ENCODE results near the gene EMC6. TPM values are rescaled to one million over a fixed set of nuclear protein-coding genes. Genes with fewer than 3 reads are reported as not detected.
A peak's percentile ranks its signal among the peaks of the same experiment; 100 is the strongest.

The EMC6 gene
- total RNA-seq, 1 experiment from 2014 or later: 72.2 TPM

DNA sequence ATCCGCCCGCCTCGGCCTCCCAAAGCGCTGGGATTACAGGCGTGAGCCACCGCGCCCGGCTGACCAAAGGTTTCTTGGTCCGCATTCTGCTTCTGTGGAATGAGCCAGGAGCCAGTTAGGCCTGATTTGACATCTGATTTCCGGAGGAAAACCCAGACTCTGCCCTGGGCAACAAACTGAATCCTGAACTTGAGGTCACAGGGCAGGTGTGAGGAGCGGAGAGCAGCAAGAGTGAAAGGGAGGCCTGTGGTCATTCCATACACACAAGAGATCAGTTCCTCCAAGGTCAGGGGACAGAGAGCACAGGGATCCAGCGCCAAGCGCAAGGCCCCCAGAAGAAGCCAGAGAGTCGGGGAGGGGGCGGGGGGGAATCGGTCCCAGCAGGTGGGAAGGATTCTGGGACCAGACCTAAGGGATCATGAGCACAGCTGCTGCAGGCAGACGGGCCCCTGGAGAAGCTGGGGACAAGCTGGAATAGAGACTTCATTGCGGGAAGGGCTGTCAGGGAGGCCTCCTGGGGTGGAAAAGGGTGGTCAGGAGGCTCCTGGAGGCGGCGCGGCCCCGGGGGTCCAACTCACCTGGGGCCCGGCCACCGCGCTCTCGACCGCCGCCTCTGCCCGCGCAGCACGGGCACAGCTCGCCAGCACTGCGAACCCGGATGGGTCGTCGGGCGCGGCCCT is 33.0 kb upstream of the EMC6 start:
- Mint-ChIP-seq H3K27ac (peak overlapping the region; percentile 9 to 98 (median 89); a peak in 5 of 7 replicates), H3K27me3 (ENCODE audit: low read depth) (no peaks in the 10 kb centered on the region), H3K4me1 (peaks cover 19 to 20% of the 10 kb centered on the region in 2 experiments), H3K9me3 (no peaks in the 10 kb centered on the region), H3K4me3 (peak overlapping the region; percentile 96 to 98), H3K36me3 (ENCODE audit: insufficient read depth in 1 of 3, low read depth in 3 of 3) (peaks cover 7 to 33% (median 30%) of the 10 kb centered on the region in 3 experiments)
- Histone ChIP-seq H3K4me1 (ENCODE audit: insufficient read depth, low read length) (no peaks in the 10 kb centered on the region), H2AK5ac (ENCODE audit: insufficient read length, low read length) (no peak overlapping the region), H3K27me3 (ENCODE audit: insufficient read depth, low read length) (no peaks in the 10 kb centered on the region), H3K4ac (ENCODE audit: low read depth, low read length) (no peak overlapping the region), H3T11ph (ENCODE audit: low read length) (no peak overlapping the region), H4K91ac (ENCODE audit: insufficient read length, low read depth, low read length) (no peak overlapping the region), H3K23ac (ENCODE audit: insufficient read length, low read depth, low read length) (no peak overlapping the region), H2AFZ (ENCODE audit: low read length) (no peak overlapping the region), H3K56ac (ENCODE audit: insufficient read length, low read depth, low read length) (no peak overlapping the region), H4K8ac (replicated peaks; ENCODE audit: insufficient read length, low read depth, low read length) (no peak overlapping the region), H3K27ac (ENCODE audit: insufficient read length, low read depth, low read length) (no peak overlapping the region), H4K20me1 (ENCODE audit: control insufficient read depth, insufficient read depth, insufficient read length) (no peaks in the 10 kb centered on the region), H3K4me2 (ENCODE audit: insufficient read depth, insufficient read length, low read length) (peak overlapping the region; percentile 74), H2BK5ac (ENCODE audit: insufficient read length, low read length) (no peak overlapping the region), H3K9ac (ENCODE audit: extremely low read depth, insufficient read length, low read length) (peak overlapping the region; percentile 74), H2BK12ac (ENCODE audit: insufficient read length, low read depth, low read length) (no peak overlapping the region), H4K5ac (ENCODE audit: insufficient read length, low read depth, low read length) (no peak overlapping the region), H2BK120ac (ENCODE audit: low read depth, low read length, poor library complexity, severe bottlenecking) (no peak overlapping the region), H2BK20ac (ENCODE audit: low read depth, low read length, poor library complexity, severe bottlenecking) (no peak overlapping the region), H2BK15ac (ENCODE audit: low read depth, low read length) (no peak overlapping the region), H3K23me2 (ENCODE audit: insufficient read length, low read depth, low read length, poor library complexity, severe bottlenecking) (peaks cover 11% of the 10 kb centered on the region), H3K18ac (ENCODE audit: insufficient read length, low read depth, low read length) (no peak overlapping the region), H3K14ac (ENCODE audit: insufficient read depth, low read length) (peak overlapping the region; percentile 77), H3K79me1 (ENCODE audit: insufficient read depth, low read depth, low read length, poor library complexity, severe bottlenecking) (peaks cover 9% of the 10 kb centered on the region), H3K9me3 (ENCODE audit: control insufficient read depth, low read depth, low read length) (no peaks in the 10 kb centered on the region), H3K79me2 (ENCODE audit: insufficient read depth, low read length) (peaks cover 7% of the 10 kb centered on the region; the same call in 1 of the 2 replicates)
- DNase-seq: no peak
- no CpG with 5 or more reads among the region's 38 CpGs for WGBS (ENCODE audit: extremely low coverage, insufficient read length, low lambda C conversion rate)
- TF ChIP-seq, protein P1, sequence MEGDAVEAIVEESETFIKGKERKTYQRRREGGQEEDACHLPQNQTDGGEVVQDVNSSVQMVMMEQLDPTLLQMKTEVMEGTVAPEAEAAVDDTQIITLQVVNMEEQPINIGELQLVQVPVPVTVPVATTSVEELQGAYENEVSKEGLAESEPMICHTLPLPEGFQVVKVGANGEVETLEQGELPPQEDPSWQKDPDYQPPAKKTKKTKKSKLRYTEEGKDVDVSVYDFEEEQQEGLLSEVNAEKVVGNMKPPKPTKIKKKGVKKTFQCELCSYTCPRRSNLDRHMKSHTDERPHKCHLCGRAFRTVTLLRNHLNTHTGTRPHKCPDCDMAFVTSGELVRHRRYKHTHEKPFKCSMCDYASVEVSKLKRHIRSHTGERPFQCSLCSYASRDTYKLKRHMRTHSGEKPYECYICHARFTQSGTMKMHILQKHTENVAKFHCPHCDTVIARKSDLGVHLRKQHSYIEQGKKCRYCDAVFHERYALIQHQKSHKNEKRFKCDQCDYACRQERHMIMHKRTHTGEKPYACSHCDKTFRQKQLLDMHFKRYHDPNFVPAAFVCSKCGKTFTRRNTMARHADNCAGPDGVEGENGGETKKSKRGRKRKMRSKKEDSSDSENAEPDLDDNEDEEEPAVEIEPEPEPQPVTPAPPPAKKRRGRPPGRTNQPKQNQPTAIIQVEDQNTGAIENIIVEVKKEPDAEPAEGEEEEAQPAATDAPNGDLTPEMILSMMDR (conservative IDR thresholded peaks at IDR 0.05): no peak
